ENCODE results near the gene GALNT8. TPM values are rescaled to one million over a fixed set of nuclear protein-coding genes. Genes with fewer than 3 reads are reported as not detected.
"Not testable (repeated sequence)": the region's sequence is repeated elsewhere in the genome, so short reads cannot be mapped to it uniquely, and the experiment has no call there.

GALNT8 gene
- 0.05 TPM in 1 of 2 replicates, not detected in the other for total RNA-seq

GRCh38 chr12:4719821-4720636 lies at the start of gene GALNT8:
TSS of gene GALNT8 (plus strand) at chr12:4720400. CDS start at chr12:4720678, 278 bp downstream.
- DNase-seq (ENCODE audit: low read depth): no peak

- DNase-seq (ENCODE audit: low read depth): no peak
Observed at GRCh38 chr12:4679711-4680110, 40.5 kb upstream of the GALNT8 start.

DNA sequence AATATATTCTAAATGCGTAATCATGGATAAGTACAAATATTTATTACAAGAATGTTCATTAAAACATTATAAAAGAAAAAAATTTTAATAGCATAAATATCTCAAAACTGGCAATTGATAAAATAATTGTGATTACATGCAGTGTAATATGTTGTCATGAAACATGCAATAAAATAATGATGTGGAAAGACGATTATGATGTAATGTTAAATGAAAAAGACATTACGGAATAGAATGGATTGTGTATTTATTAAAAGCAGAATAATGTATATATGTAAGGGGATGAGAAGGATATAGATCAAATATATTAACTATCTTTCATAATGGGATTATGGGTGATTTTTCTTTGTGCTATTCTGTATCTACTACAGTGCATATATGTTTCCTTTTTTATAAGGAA lies 38.5 kb upstream of the GALNT8 start:
- no peak for DNase-seq (ENCODE audit: low read depth)

GRCh38 chr12:4685317-4685716 lies 34.9 kb upstream of the GALNT8 start:
- DNase-seq (ENCODE audit: low read depth): no peak

DNA sequence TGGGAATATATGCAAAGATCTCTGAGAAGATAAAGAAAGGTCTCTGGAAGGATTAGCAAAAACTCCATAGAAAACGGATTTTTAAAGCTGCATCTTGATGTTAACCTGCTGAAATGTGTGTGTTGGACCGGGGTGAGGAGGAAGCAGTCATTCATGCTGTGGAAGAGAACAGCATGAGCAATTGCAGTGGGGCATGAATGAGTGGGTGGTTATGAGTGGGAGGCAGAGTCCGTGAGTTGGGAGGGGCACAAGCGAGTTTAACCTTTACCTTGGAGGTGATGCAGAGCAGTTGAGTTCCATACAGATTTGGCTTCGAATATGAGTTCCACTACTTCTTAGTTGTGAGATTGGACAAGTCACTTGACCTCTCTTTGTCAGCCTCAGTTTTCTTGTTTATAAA lies 29.4 kb upstream of the GALNT8 start:
- DNase-seq (ENCODE audit: low read depth): no peak

DNA sequence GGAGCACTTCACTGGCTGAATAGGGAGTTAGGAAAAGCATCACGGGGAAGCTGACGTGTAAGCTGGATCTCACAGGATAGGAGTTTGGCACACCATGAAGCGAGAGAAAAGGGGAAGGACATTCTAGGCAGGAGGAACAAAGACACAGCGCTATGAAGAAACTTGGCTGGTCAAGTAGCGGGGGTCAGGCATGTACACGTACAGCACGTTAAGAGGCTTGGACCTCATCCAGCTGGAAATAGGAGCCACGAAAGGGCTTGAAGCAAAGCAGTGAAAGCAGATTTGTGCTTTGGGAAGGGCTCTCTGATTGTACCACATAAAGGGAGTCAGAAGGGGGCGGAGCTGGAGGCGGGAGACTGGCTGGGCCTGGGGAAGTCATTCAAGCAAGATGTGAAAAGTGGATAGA lies 19.6 kb upstream of the GALNT8 start:
- no peak for DNase-seq (ENCODE audit: low read depth)

GRCh38 chr12:4701395-4702190 lies 18.6 kb upstream of the GALNT8 start:
- no peak for DNase-seq (ENCODE audit: low read depth)

- DNase-seq (ENCODE audit: low read depth): no peak
Observed at GRCh38 chr12:4703676-4704075, 16.5 kb upstream of the GALNT8 start.

DNA sequence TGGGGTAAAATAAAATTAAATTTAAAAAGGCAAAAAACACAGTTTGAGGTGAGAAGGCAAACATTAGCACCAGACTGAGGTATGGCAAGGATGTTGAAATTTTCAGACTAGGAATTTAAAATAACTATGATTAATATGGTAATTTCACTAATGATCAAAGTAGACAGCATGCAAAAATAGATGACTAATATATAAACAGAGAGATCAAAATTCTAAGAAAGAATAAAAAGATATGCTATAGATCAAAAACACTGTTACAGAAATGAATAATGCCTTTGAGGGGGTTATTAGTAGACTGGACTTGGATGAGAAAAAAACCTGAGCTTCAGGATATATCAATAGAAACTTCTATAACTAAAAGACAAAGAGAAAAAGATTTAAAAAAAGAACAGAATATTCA lies 14.4 kb upstream of the GALNT8 start:
- no peak for DNase-seq (ENCODE audit: low read depth)

DNA sequence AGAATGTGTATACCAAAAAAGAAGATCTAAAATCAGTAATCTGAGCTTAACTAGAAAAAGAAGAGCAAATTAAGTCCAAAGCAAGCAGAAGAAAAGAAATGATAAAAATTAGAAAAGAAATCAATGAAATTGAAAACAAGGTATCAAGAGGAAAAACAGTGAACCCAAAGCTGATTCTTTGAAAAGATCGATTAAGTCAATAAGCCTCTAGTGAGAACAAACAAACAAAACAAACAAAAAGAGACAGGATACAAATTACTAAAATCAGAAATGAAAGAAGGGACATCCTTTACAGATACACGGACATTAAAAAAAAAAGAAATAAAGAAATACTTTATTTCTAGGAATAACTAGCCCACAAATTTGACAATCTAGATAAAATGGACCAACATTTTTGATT lies 12.9 kb upstream of the GALNT8 start:
- no peak for DNase-seq (ENCODE audit: low read depth)

GRCh38 chr12:4710113-4710512 lies 10.1 kb upstream of the GALNT8 start:
- DNase-seq (ENCODE audit: low read depth): no peak

DNA sequence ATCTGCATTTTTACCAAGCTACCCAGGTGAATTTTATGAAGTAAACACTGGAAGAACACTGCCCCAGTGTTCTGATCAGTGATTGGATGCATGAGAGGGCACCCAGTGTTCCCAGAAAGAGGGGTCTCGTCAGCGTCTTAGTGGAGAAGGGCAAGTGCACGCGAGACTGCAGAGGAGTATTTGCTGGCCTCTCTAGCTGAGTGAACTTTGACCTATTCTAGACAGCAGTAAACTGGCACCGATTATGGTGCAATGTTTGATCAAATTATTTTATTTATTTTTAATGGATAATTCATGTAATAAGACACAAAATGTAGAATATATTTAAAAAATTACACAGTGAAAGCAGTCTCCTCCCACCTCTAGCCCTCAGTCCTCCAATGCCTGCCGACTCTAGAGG lies 5.3 kb upstream of the GALNT8 start:
- DNase-seq (ENCODE audit: low read depth): no peak

DNA sequence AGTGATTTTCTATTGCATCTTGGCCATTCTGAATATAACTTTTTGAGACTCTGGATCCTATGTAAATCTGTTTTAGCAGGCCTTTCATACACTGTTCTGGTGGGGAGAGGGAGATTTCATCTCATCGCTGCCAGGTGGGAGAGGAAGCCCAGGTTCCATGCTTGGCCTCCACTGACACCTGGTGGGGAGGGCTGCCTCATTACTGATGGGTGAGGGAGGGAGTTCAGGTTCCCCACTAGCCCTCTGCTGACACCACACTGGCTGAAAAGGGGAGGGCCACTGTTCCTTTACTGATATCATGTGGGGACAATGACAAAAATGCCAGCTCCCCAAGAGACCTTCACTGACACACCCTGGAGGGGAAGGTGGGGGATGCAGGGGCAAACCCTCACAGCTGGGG lies 2.4 kb upstream of the GALNT8 start:
- DNase-seq (ENCODE audit: low read depth): no peak

DNA sequence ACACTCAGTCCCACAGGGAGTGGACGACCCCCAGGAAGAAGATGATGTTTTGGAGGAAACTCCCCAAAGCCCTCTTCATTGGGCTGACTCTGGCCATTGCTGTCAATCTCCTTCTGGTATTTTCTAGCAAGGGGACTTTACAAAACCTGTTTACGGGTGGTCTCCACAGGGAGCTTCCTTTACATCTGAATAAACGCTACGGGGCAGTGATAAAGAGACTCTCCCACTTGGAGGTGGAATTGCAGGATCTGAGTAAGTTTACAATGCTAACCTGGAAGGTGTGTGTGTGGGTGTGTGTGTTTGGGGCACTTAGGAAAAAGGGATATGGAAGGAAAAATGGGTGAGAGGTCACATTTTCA lies 416 bp downstream of the GALNT8 start:
- no peak for DNase-seq (ENCODE audit: low read depth)

GRCh38 chr12:4721587-4721986 lies 1.4 kb downstream of the GALNT8 start:
- not testable (repeated sequence) for DNase-seq (ENCODE audit: low read depth)

GRCh38 chr12:4723226-4723625 lies 3.0 kb downstream of the GALNT8 start:
- no peak for DNase-seq (ENCODE audit: low read depth)

DNA sequence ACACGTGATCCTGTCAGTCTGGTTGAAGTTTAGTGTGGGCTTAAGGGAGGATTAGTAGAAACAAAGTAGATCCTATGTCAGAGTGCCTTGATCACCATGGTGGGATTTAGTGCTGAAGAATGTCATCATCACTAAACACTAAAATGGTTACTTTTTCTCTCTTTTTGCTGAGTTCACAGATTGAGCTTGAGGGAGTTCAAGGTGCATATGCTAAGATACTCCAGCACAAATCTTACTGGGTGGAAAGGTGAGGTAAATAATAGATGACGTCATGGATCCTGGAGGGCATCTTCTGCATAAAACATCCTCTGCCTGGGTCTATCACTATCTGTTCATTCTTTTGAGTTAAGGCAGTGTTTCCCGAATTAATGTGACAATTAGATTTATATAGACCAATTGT lies 4.9 kb downstream of the GALNT8 start:
- DNase-seq (ENCODE audit: low read depth): no peak

DNA sequence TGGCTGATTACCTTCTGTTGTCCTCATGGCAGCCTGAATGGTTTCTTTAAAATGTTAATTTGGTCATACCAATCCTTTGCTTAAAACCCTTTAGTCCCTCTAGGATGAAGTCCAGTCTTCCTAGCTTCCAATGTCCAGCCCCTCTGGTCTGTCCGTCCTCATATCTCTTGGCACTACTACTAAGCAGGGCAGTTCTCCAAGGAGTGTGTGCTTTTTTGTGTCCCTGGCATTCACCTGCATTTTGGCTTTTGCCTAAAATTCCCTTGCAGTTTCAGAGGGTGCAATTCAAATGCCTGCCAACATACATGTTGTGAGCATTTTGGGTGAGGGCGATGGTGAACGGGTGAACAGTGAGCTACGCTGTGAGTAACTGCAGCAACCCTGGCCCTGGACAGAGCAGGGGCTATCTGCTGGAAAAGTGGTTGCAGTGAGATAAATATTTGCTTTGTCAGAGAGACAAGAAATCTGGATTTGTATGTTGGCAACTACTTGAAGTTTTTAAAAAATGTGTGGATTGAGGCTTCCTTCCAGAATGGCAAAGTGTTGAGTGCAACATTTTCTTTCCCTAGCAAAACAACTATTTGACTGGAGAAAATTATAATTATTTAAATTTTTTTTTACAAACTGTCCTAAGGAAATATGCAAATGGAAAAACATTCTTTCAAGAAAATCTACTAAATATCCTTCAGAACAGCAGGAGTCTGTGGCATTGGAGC lies 14.6 kb downstream of the GALNT8 start:
- DNase-seq (ENCODE audit: low read depth): no peak

GRCh38 chr12:4736091-4736490 lies 15.9 kb downstream of the GALNT8 start:
- DNase-seq (ENCODE audit: low read depth): no peak

DNA sequence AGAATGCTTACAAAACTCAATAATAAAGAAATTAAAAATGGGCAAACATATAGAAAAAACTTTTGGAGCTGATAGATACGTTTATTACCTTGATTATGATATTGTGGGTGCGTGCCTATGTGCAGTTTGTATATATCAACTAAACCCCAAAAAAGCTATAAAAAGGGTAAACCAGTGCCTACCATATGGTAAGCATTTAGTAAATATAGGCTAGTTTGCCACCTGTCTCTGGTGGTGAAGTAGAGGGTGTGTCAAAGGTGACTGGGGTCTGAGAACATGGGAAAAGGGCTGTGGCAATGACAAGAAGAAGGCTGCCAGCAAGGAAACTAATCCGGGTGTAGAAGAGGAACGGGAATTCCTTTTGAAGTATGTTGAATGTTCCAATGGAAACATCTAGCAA lies 18.3 kb downstream of the GALNT8 start:
- DNase-seq (ENCODE audit: low read depth): no peak

GRCh38 chr12:4742416-4742970 lies 22.3 kb downstream of the GALNT8 start:
- no peak for DNase-seq (ENCODE audit: low read depth)

DNA sequence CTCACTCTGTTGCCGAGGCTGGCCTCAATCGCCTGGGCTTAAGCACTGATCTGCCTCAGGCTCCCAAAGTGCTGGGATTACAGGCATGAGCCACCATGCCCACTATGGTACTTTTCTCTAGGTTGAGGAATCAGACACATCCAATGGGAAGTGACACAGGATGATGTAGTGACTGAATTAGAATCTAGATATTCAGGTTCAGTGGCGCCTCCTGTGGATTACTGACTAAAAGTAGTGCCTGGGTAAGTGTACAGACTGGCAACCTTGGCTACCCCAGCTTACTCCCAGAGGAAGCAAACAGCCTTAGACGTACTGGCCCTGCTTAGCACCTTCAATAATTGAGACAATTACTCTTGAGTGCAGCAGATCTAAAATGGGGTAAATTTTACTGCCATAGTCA lies 22.8 kb downstream of the GALNT8 start:
- no peak for DNase-seq (ENCODE audit: low read depth)

Measured in renal cortical epithelial cell (primary cell).